K562 (cell line): ENCODE data around the gene SPATA2. TPM values are rescaled to one million over a fixed set of nuclear protein-coding genes. Genes with fewer than 3 reads are reported as not detected.

Source experiments
- FIP1L1 ChIP-seq: fragments of 200-400 bp; formaldehyde crosslinking; IDR thresholded peaks from 2 replicates; pipeline ENCODE4 v1.6.1; 2018; ENCODE audit warnings: mild to moderate bottlenecking, low read depth, low read length; ENCODE audit not compliant: poor library complexity, severe bottlenecking
- FOXM1 ChIP-seq, 2 experiments: fragments of 450-650 bp in 1 of 2; sonication (generic) in 1 of 2; formaldehyde crosslinking in 1 of 2; IDR thresholded peaks; 2 replicates each; pipeline versions ENCODE4 v1.6.1 to v1.9.0; 2017 to 2022; ENCODE audit warnings: low read depth in 2 of 2, mild to moderate bottlenecking in 2 of 2, missing genetic modification reagents in 1 of 2, moderate library complexity in 1 of 2
- GATA2 ChIP-seq: sonication (generic); formaldehyde crosslinking; IDR thresholded peaks from 2 replicates; pipeline ENCODE4 v1.4.0; 2020; ENCODE audit warnings: mild to moderate bottlenecking, missing genetic modification reagents
- ILK ChIP-seq: fragments of 450-650 bp; IDR thresholded peaks from 2 replicates; pipeline ENCODE4 v1.6.1; 2016; ENCODE audit warnings: missing genetic modification characterization, low read depth, mild to moderate bottlenecking, missing compliant biosample characterization, moderate library complexity, borderline replicate concordance
- KHSRP ChIP-seq: fragments of 450-650 bp; IDR thresholded peaks from 2 replicates; pipeline ENCODE4 v1.6.1; 2017
- PHF8 ChIP-seq: fragments of 200-600 bp; sonication (generic); IDR thresholded peaks from 2 replicates; pipeline ENCODE4 v1.6.1; 2012; ENCODE audit warnings: mixed run types, mild to moderate bottlenecking, inconsistent platforms, low read length, moderate library complexity, borderline replicate concordance
- RREB1 ChIP-seq: fragments of 250-450 bp; sonication (Bioruptor Pico); IDR thresholded peaks from 2 replicates; pipeline ENCODE4 v1.4.0; 2020
- ZNF444 ChIP-seq: fragments of 250-450 bp; sonication (Bioruptor Pico); IDR thresholded peaks from 2 replicates; pipeline ENCODE4 v1.4.0; 2020; ENCODE audit warnings: mild to moderate bottlenecking, moderate library complexity
- polyA plus RNA-seq, 8 experiments: library from polyadenylated mRNA; depleted of rRNA in 4 of 8; stranded (reverse) in 5 of 8; unstranded in 3 of 8; fragments of >200 nt; fragmentation: Nextera tagmentation in 2 of 8; fragmentation: Illumina TruSeq in 1 of 8; extraction: Ambion mirVana in 2 of 8; extraction: Trizol in 1 of 8; gene quantifications; 2 replicates each; pipeline versions ENCODE4 v1.2.1 to v1.2.3, GENCODE V29; 2011 to 2014; ENCODE audit warnings: inconsistent platforms in 1 of 8, missing spikeins in 1 of 8
- total RNA-seq, 7 experiments: library from RNA; depleted of rRNA in 6 of 7; stranded (reverse); fragments of >200 nt in 6 of 7; fragmentation: Illumina TruSeq in 2 of 7; extraction: Trizol in 2 of 7; gene quantifications; 2 replicates each; pipeline versions ENCODE4 v1.2.1 to v1.2.3, GENCODE V29; 2011 to 2021; ENCODE audit warnings: low replicate concordance in 1 of 7

Gene SPATA2
- total and polyA plus RNA-seq, 9 of the 15 experiments (the other 6 are each of a cell fraction or from before 2014, with no cell fraction given), result 0.46 to 8.2 (median 2.7) TPM

GRCh38 chr20:49937027-49937929 is 21.9 kb upstream of the SPATA2 start (continued):
- TF ChIP-seq RREB1 (CRISPR knock-in tag) (no peak), ZNF444 (no peak), PHF8 (no peak), FOXM1 (IDR thresholded peaks at IDR 0.05; ENCODE audit: low read depth) (no peak), FOXM1 (CRISPR knock-in tag; IDR thresholded peaks at IDR 0.05; ENCODE audit: low read depth) (no peak), KHSRP (no peak), FIP1L1 (no peak), GATA2 (CRISPR knock-in tag) (no peak), ILK (no peak)
